MM.1S (cell line): ENCODE data around the gene CIB1.

Experiments
- DNase-seq: peaks from one replicate; pipeline ENCODE4 v3.0.0-alpha.2; 2015
- H2AFZ ChIP-seq: fragments of 300-600 bp; sonication (generic); 2 replicates; pipeline ENCODE4 v1.6.0; 2016; ENCODE audit warnings: antibody characterized with exemption, low read length
- H3F3A ChIP-seq: fragments of 300-600 bp; sonication (generic); 2 replicates; pipeline ENCODE4 v1.6.1; 2016; ENCODE audit warnings: mild to moderate bottlenecking, antibody characterized with exemption, low read length, moderate library complexity, mixed read lengths; ENCODE audit not compliant: insufficient read depth
- H3K27ac ChIP-seq: fragments of 300-600 bp; sonication (generic); 2 replicates; pipeline ENCODE4 v1.5.1; 2016; ENCODE audit warnings: mild to moderate bottlenecking, low read length
- H3K27me3 ChIP-seq: fragments of 300-600 bp; sonication (generic); replicated peaks from 2 replicates; pipeline ENCODE4 v1.6.0; 2016; ENCODE audit warnings: low read length; ENCODE audit not compliant: insufficient read depth
- H3K36me3 ChIP-seq: fragments of 300-600 bp; sonication (generic); replicated peaks from 2 replicates; pipeline ENCODE4 v1.6.1; 2016; ENCODE audit warnings: mild to moderate bottlenecking, low read length, mixed read lengths; ENCODE audit not compliant: insufficient read depth
- H3K4me1 ChIP-seq: fragments of 300-600 bp; sonication (generic); 2 replicates; pipeline ENCODE4 v1.6.1; 2016; ENCODE audit warnings: low read length, mixed read lengths
- H3K4me2 ChIP-seq: fragments of 300-600 bp; sonication (generic); 2 replicates; pipeline ENCODE4 v1.6.0; 2016; ENCODE audit warnings: low read depth, low read length
- H3K4me3 ChIP-seq: fragments of 300-600 bp; sonication (generic); 2 replicates; pipeline ENCODE4 v1.5.1; 2016; ENCODE audit warnings: low read length, mixed read lengths
- H3K79me2 ChIP-seq: fragments of 300-600 bp; sonication (generic); 2 replicates; pipeline ENCODE4 v1.6.1; 2016; ENCODE audit warnings: mixed run types, low read length, mixed read lengths
- H3K9ac ChIP-seq: fragments of 300-600 bp; sonication (generic); 2 replicates; pipeline ENCODE4 v1.6.1; 2016; ENCODE audit warnings: low read length, mixed read lengths
- H3K9me2 ChIP-seq: fragments of 300-600 bp; sonication (generic); replicated peaks from 2 replicates; pipeline ENCODE4 v1.6.1; 2016; ENCODE audit warnings: mild to moderate bottlenecking, low read length, mixed read lengths; ENCODE audit not compliant: insufficient read depth
- H3K9me3 ChIP-seq: fragments of 300-600 bp; sonication (generic); replicated peaks from 2 replicates; pipeline ENCODE4 v1.6.1; 2016; ENCODE audit warnings: mild to moderate bottlenecking, low read length, mixed read lengths; ENCODE audit not compliant: insufficient read depth
- H4K20me1 ChIP-seq: fragments of 300-600 bp; sonication (generic); 2 replicates; pipeline ENCODE4 v1.6.1; 2016; ENCODE audit warnings: mild to moderate bottlenecking, low read length, moderate library complexity, mixed read lengths; ENCODE audit not compliant: insufficient read depth
- CTCF ChIP-seq: fragments of 300-600 bp; sonication (generic); IDR thresholded peaks from 2 replicates; pipeline ENCODE4 v1.5.1; 2016; ENCODE audit warnings: antibody characterized with exemption, low read length, mixed read lengths
- EZH2 ChIP-seq: fragments of 300-600 bp; sonication (generic); optimal IDR thresholded peaks from 2 replicates; pipeline ENCODE3; 2017; ENCODE audit warnings: low read depth, mild to moderate bottlenecking, antibody characterized with exemption, low read length, mixed read lengths
- EZH2phosphoT487 ChIP-seq: fragments of 300-600 bp; sonication (generic); IDR thresholded peaks from 2 replicates; pipeline ENCODE4 v1.6.1; 2018; ENCODE audit warnings: antibody characterized with exemption, low read length

The CIB1 gene

DNA sequence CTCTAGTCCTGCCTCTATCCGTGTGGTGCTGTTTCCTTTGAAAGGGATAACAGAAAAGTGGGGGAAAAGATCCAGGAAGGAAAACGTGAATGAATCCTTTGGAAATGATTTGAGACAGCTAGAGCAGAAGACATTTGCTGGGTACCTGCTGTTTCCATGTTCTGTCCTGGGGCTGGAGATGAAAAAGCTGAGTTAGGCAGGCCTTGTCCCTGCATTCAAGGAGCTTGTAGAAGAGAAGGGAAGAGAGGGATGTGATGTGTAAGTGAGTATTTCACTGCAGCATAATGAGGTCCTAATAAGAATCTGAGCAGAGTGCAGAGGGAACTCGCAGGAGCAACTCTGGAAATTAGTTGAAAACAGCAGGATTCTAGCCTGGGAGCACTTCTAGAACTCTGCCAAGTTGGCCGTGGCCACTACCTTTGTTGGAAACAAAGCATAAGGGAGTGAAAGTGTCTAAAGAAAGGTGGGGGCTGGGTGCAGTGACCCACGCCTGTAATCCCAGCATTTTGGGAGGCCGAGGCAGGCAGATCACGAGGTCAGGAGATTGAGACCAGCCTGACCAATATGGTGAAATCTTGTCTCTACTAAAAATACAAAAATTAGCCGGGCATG is 46.4 kb downstream of the CIB1 start:
- Histone ChIP-seq H3K4me1 (peaks cover 47% of the 10 kb centered on the region), H3K9me2 (no peaks in the 10 kb centered on the region), H4K20me1 (no peaks in the 10 kb centered on the region), H3K27ac (no peak overlapping the region), H3K4me3 (no peak overlapping the region), H3K9me3 (no peaks in the 10 kb centered on the region), H3K9ac (no peak overlapping the region), H3F3A (peaks cover 51% of the 10 kb centered on the region), H2AFZ (no peak overlapping the region), H3K79me2 (peaks cover 43% of the 10 kb centered on the region), H3K4me2 (no peak overlapping the region), H3K36me3 (no peaks in the 10 kb centered on the region), H3K27me3 (no peaks in the 10 kb centered on the region)
- TF ChIP-seq CTCF (no peak), EZH2phosphoT487 (no peak), EZH2 (no peak)
- DNase-seq, result no peak

DNA sequence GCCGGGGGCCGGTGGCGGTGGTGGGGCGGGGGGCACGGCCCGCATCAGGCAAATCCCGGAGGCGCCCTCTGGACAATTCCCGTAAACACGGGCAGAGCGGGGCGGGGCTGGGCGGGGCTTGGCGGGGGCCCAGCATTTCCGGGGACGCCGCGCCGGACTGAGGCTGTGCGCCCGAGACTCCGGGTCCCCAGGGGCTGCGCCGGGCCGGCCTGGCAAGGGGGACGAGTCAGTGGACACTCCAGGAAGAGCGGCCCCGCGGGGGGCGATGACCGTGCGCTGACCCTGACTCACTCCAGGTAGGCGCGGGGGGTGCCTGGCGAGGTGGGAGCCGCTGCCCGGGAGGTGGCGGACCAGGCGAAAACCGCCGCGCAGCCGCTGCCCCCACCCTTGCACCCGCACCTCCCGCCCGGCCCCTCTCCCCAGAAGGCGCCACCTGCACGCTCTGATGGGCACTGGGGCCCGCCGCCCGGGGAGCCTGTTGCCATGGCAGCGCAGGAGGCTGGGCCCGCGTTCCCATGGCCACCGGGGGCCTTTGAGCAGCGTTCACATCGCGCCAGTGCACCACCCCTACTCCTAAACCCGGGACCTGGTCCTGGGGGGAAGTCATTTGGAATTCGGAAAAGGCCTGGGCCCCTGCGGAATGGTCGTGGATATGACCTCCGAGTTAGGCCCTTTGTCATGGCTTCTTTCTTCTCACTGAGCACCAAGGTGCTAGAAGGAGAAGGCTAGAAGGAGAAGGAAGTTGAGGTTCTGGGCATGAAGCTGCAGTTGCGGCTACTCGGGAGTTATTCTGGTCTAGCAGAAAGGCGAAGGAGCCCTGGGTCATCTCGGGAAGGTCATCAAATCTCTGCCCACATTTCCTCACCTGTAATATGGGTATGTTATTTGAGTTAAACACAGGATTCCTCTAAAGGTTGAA is 48.7 kb downstream of the CIB1 start:
- no peaks in the 10 kb centered on the region for H3K36me3 ChIP-seq
- H3K4me2 ChIP-seq, result peak overlapping the region; percentile 99
- no peaks in the 10 kb centered on the region for H3K9me3 ChIP-seq
- H4K20me1 ChIP-seq, result no peaks in the 10 kb centered on the region
- H3K4me3 ChIP-seq, result peak overlapping the region; percentile 65
- peaks cover 36% of the 10 kb centered on the region for H3K79me2 ChIP-seq
- H3F3A ChIP-seq, result peaks cover 32% of the 10 kb centered on the region
- TF ChIP-seq EZH2, result no peak
- no peak for TF ChIP-seq EZH2phosphoT487
- no peak for TF ChIP-seq CTCF
- peak overlapping the region; percentile 100 for H3K27ac ChIP-seq
- H2AFZ ChIP-seq, result peak overlapping the region; percentile 27
- H3K9me2 ChIP-seq, result no peaks in the 10 kb centered on the region
- peak; percentile 88 for DNase-seq
- peaks cover 24% of the 10 kb centered on the region for H3K4me1 ChIP-seq
- H3K27me3 ChIP-seq, result no peaks in the 10 kb centered on the region
- peak overlapping the region; percentile 95 for H3K9ac ChIP-seq

- TF ChIP-seq CTCF (peak; percentile 6; the same call in 1 of the 2 replicates), EZH2 (no peak)
- Histone ChIP-seq H3K4me2 (peak overlapping the region; percentile 99), H3K4me1 (peaks cover 18% of the 10 kb centered on the region), H3K9me3 (no peaks in the 10 kb centered on the region), H3F3A (peaks cover 27% of the 10 kb centered on the region), H3K4me3 (peak overlapping the region; percentile 65), H3K27me3 (no peaks in the 10 kb centered on the region), H3K9ac (peak overlapping the region; percentile 95), H2AFZ (peak overlapping the region; percentile 27), H3K36me3 (no peaks in the 10 kb centered on the region), H3K9me2 (no peaks in the 10 kb centered on the region), H3K27ac (peak overlapping the region; percentile 100), H3K79me2 (peaks cover 28% of the 10 kb centered on the region), H4K20me1 (no peaks in the 10 kb centered on the region)
- DNase-seq, result peak; percentile 95
Measured at GRCh38 chr15:90184119-90184785, 49.5 kb downstream of the CIB1 start.
